Measurements from ENCODE around the gene RFX5. TPM values are rescaled to one million over a fixed set of nuclear protein-coding genes. Genes with fewer than 3 reads are reported as not detected.
A peak's percentile ranks its signal among the peaks of the same experiment; 100 is the strongest.

Gene RFX5
- total RNA-seq, 1 donor: 24.2 TPM

GRCh38 chr1:151340870-151341754 lies 5.9 kb downstream of the RFX5 start:
- Histone ChIP-seq H3K79me2 (ENCODE audit: insufficient read depth, low read length) (peaks cover 6% of the 10 kb centered on the region), H3K4me2 (ENCODE audit: insufficient read depth, low read length) (peak overlapping the region; percentile 58), H3K36me3 (ENCODE audit: insufficient read depth, low read length) (peaks cover 17% of the 10 kb centered on the region), H2AFZ (ENCODE audit: low read length) (no peak overlapping the region), H3K27ac (ENCODE audit: low read depth, low read length) (no peak overlapping the region), H4K20me1 (ENCODE audit: insufficient read depth, low read length) (no peaks in the 10 kb centered on the region), H3K4me3 (ENCODE audit: insufficient read depth, low read length) (no peak overlapping the region), H3K4me1 (ENCODE audit: insufficient read depth, low read length) (peaks cover 9% of the 10 kb centered on the region), H3K27me3 (ENCODE audit: insufficient read depth, low read length) (no peaks in the 10 kb centered on the region), H3K9me3 (ENCODE audit: low read depth, low read length) (no peaks in the 10 kb centered on the region)
- TF ChIP-seq, protein P1, sequence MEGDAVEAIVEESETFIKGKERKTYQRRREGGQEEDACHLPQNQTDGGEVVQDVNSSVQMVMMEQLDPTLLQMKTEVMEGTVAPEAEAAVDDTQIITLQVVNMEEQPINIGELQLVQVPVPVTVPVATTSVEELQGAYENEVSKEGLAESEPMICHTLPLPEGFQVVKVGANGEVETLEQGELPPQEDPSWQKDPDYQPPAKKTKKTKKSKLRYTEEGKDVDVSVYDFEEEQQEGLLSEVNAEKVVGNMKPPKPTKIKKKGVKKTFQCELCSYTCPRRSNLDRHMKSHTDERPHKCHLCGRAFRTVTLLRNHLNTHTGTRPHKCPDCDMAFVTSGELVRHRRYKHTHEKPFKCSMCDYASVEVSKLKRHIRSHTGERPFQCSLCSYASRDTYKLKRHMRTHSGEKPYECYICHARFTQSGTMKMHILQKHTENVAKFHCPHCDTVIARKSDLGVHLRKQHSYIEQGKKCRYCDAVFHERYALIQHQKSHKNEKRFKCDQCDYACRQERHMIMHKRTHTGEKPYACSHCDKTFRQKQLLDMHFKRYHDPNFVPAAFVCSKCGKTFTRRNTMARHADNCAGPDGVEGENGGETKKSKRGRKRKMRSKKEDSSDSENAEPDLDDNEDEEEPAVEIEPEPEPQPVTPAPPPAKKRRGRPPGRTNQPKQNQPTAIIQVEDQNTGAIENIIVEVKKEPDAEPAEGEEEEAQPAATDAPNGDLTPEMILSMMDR (IDR thresholded peaks at IDR 0.05; ENCODE audit: extremely low read depth, low read depth, low read length): peak; percentile 73
- peak; percentile 69 for DNase-seq (ENCODE audit: insufficient read length, low spot score, missing footprints)

- DNase-seq (ENCODE audit: insufficient read length, low spot score, missing footprints): no peak
- TF ChIP-seq, protein P1 (IDR thresholded peaks at IDR 0.05; ENCODE audit: extremely low read depth, low read depth, low read length): no peak
- Histone ChIP-seq H3K36me3 (ENCODE audit: insufficient read depth, low read length) (no peaks in the 10 kb centered on the region), H3K9me3 (ENCODE audit: low read depth, low read length) (no peaks in the 10 kb centered on the region), H2AFZ (ENCODE audit: low read length) (no peak overlapping the region), H3K4me3 (ENCODE audit: insufficient read depth, low read length) (no peak overlapping the region), H4K20me1 (ENCODE audit: insufficient read depth, low read length) (no peaks in the 10 kb centered on the region), H3K27me3 (ENCODE audit: insufficient read depth, low read length) (no peaks in the 10 kb centered on the region), H3K79me2 (ENCODE audit: insufficient read depth, low read length) (no peaks in the 10 kb centered on the region), H3K27ac (ENCODE audit: low read depth, low read length) (no peak overlapping the region), H3K4me1 (ENCODE audit: insufficient read depth, low read length) (peaks cover 3% of the 10 kb centered on the region), H3K4me2 (ENCODE audit: insufficient read depth, low read length) (no peak overlapping the region)
Measured at GRCh38 chr1:151336556-151336955, 10.5 kb downstream of the RFX5 start.

GRCh38 chr1:151334822-151335221 lies 12.2 kb downstream of the RFX5 start:
- no peaks in the 10 kb centered on the region for H3K9me3 ChIP-seq (ENCODE audit: low read depth, low read length)
- no peaks in the 10 kb centered on the region for H4K20me1 ChIP-seq (ENCODE audit: insufficient read depth, low read length)
- H3K27ac ChIP-seq (ENCODE audit: low read depth, low read length): no peak overlapping the region
- no peak overlapping the region for H3K4me3 ChIP-seq (ENCODE audit: insufficient read depth, low read length)
- H3K27me3 ChIP-seq (ENCODE audit: insufficient read depth, low read length): no peaks in the 10 kb centered on the region
- H3K4me2 ChIP-seq (ENCODE audit: insufficient read depth, low read length): no peak overlapping the region
- DNase-seq (ENCODE audit: insufficient read length, low spot score, missing footprints): no peak
- H2AFZ ChIP-seq (ENCODE audit: low read length): no peak overlapping the region
- no peaks in the 10 kb centered on the region for H3K36me3 ChIP-seq (ENCODE audit: insufficient read depth, low read length)
- H3K4me1 ChIP-seq (ENCODE audit: insufficient read depth, low read length): no peaks in the 10 kb centered on the region
- H3K79me2 ChIP-seq (ENCODE audit: insufficient read depth, low read length): no peaks in the 10 kb centered on the region
- TF ChIP-seq, protein P1 (IDR thresholded peaks at IDR 0.05; ENCODE audit: extremely low read depth, low read depth, low read length): no peak

DNA sequence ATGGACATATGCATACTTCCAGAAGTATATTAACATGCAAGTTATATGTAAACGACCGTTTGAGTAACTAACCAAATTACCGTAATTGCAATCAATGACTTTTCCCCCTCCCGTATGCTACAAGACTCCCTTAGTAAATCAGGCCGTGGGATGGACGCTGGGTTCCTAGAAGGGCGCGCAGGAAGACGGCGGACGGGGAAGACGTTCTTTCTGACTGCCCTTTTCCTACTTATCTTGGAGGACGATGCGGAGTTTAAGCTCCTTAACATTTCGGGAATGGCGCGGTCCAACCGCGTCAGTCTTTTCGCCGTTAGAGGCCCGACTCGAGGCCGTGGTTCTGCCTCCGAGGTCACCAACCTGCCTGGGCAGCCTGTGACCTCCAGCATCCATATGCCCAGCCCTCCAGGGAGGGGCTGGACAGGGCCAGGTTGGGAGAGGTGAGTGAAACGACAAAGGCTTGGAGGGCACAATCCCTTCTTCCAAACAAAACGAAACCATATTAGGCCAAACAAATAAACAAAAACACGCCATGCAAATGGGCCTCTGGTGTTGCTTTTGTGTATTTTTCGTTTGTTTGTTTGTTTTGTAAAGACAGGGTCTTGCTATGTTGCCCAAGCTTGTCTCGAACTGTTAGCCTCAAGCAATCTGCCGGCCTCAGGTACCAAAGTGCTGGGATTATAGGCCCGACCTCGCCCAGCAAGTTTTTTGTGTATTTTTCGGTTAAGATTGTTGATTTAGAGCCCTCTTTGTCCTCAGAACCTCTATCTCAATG lies 19.0 kb downstream of the RFX5 start:
- TF ChIP-seq, protein P1 (IDR thresholded peaks at IDR 0.05; ENCODE audit: extremely low read depth, low read depth, low read length): no peak
- peaks cover 20% of the 10 kb centered on the region for H3K36me3 ChIP-seq (ENCODE audit: insufficient read depth, low read length)
- peaks cover 38% of the 10 kb centered on the region for H3K79me2 ChIP-seq (ENCODE audit: insufficient read depth, low read length)
- H2AFZ ChIP-seq (ENCODE audit: low read length): peak overlapping the region; percentile 99
- no peaks in the 10 kb centered on the region for H3K9me3 ChIP-seq (ENCODE audit: low read depth, low read length)
- peak overlapping the region; percentile 87 for H3K4me2 ChIP-seq (ENCODE audit: insufficient read depth, low read length)
- peak overlapping the region; percentile 93 for H3K27ac ChIP-seq (ENCODE audit: low read depth, low read length)
- peak overlapping the region; percentile 69 for H3K4me3 ChIP-seq (ENCODE audit: insufficient read depth, low read length)
- H3K4me1 ChIP-seq (ENCODE audit: insufficient read depth, low read length): peaks cover 22% of the 10 kb centered on the region
- peak; percentile 13 for DNase-seq (ENCODE audit: insufficient read length, low spot score, missing footprints)
- H3K27me3 ChIP-seq (ENCODE audit: insufficient read depth, low read length): no peaks in the 10 kb centered on the region
- peaks cover 18% of the 10 kb centered on the region for H4K20me1 ChIP-seq (ENCODE audit: insufficient read depth, low read length)
